HepG2 (cell line): ENCODE data around the gene RABGAP1.

Source experiments
- ATF2 ChIP-seq: sonication (generic); formaldehyde crosslinking; IDR thresholded peaks from 2 replicates; pipeline ENCODE4 v1.4.0; 2020; ENCODE audit warnings: missing genetic modification reagents
- GMEB1 ChIP-seq: sonication (generic); formaldehyde crosslinking; IDR thresholded peaks from 2 replicates; pipeline ENCODE4 v1.5.1; 2020; ENCODE audit warnings: missing genetic modification reagents, mild to moderate bottlenecking, borderline replicate concordance
- HIVEP1 ChIP-seq: sonication (generic); formaldehyde crosslinking; IDR thresholded peaks from 2 replicates; pipeline ENCODE4 v1.4.0; 2020; ENCODE audit warnings: mild to moderate bottlenecking, missing genetic modification reagents
- IRF2 ChIP-seq: IDR thresholded peaks from 2 replicates; pipeline ENCODE4 v1.6.1; 2018; ENCODE audit warnings: missing genetic modification reagents, missing compliant biosample characterization
- KDM1A ChIP-seq: IDR thresholded peaks from 2 replicates; pipeline ENCODE4 v1.6.1; 2016; ENCODE audit warnings: missing compliant biosample characterization
- ZBTB21 ChIP-seq: sonication (generic); formaldehyde crosslinking; IDR thresholded peaks from 2 replicates; pipeline ENCODE4 v1.4.0; 2020; ENCODE audit warnings: missing genetic modification reagents
- TF ChIP-seq, protein P1 (sequence below): sonication (generic); formaldehyde crosslinking; IDR thresholded peaks from 2 replicates; pipeline ENCODE4 v1.4.0; 2020; ENCODE audit warnings: missing genetic modification reagents, borderline replicate concordance

DNA sequence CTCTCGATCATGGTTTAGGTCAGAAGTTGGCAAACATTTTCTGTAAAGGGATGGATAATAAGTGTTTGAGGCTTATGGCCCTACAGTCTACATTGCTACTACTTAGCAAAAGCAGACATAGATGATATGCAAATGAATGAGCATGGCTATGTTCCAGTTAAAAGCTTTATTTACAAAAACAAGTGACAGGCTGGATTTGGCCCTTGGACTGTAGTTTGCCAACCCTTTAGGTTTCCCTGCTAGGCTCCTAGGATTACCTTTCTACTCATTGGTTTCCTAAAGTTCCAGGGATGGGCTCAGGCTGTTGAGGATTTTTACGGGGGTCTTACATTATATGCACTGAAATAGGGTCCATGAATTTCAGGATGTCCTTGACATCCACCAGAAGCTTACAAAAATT, 150.1 kb downstream of the RABGAP1 start:
- TF ChIP-seq GMEB1 (CRISPR knock-in tag) (no peak), ZBTB21 (CRISPR knock-in tag) (no peak), IRF2 (CRISPR knock-in tag) (no peak), KDM1A (CRISPR knock-in tag) (no peak), ATF2 (CRISPR knock-in tag) (no peak), HIVEP1 (CRISPR knock-in tag) (no peak)
- TF ChIP-seq, protein P1, sequence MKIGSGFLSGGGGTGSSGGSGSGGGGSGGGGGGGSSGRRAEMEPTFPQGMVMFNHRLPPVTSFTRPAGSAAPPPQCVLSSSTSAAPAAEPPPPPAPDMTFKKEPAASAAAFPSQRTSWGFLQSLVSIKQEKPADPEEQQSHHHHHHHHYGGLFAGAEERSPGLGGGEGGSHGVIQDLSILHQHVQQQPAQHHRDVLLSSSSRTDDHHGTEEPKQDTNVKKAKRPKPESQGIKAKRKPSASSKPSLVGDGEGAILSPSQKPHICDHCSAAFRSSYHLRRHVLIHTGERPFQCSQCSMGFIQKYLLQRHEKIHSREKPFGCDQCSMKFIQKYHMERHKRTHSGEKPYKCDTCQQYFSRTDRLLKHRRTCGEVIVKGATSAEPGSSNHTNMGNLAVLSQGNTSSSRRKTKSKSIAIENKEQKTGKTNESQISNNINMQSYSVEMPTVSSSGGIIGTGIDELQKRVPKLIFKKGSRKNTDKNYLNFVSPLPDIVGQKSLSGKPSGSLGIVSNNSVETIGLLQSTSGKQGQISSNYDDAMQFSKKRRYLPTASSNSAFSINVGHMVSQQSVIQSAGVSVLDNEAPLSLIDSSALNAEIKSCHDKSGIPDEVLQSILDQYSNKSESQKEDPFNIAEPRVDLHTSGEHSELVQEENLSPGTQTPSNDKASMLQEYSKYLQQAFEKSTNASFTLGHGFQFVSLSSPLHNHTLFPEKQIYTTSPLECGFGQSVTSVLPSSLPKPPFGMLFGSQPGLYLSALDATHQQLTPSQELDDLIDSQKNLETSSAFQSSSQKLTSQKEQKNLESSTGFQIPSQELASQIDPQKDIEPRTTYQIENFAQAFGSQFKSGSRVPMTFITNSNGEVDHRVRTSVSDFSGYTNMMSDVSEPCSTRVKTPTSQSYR (CRISPR knock-in tag): no peak
